Measurements from ENCODE around the gene RPL29. TPM values are rescaled to one million over a fixed set of nuclear protein-coding genes. Genes with fewer than 3 reads are reported as not detected.

Gene RPL29
- total and polyA plus RNA-seq, 2 of the 4 experiments (the other 2 are of a cell fraction), result 2,081 to 2,126 TPM

- ATAC-seq (ENCODE audit: low read depth), result no peak
- Histone ChIP-seq H3K4me1 (ENCODE audit: control insufficient read depth, insufficient read depth, low read length) (peaks cover 11% of the 10 kb centered on the region), H3K27me3 (ENCODE audit: control insufficient read depth, insufficient read depth, low read length) (no peaks in the 10 kb centered on the region), H3K4ac (ENCODE audit: low read depth, low read length) (no peak overlapping the region), H2AFZ (replicated peaks; ENCODE audit: low read length, poor library complexity) (no peak overlapping the region), H4K5ac (ENCODE audit: low read depth, low read length) (no peak overlapping the region), H3K56ac (ENCODE audit: extremely low read depth, insufficient read depth, low read length) (no peak overlapping the region), H3K9me3 (ENCODE audit: control insufficient read depth, insufficient read depth, low read length) (no peaks in the 10 kb centered on the region), H3K36me3 (ENCODE audit: control insufficient read depth, insufficient read depth, low read length) (no peaks in the 10 kb centered on the region), H4K20me1 (ENCODE audit: insufficient read depth, low read length) (no peaks in the 10 kb centered on the region), H3K23ac (ENCODE audit: low read depth, low read length) (no peak overlapping the region), H3K27ac (ENCODE audit: insufficient read depth, low read length) (no peak overlapping the region), H3K4me3 (ENCODE audit: insufficient read depth, low read depth, low read length) (no peak overlapping the region), H2AK9ac (replicated peaks; ENCODE audit: low read depth, low read length, poor library complexity) (no peak overlapping the region), H4K8ac (ENCODE audit: low read depth in 2 of 2, low read length in 2 of 2) (no peak overlapping the region), H2BK20ac (ENCODE audit: low read depth, low read length) (no peak overlapping the region), H3K14ac (replicated peaks; ENCODE audit: low read depth, low read length) (no peak overlapping the region), H4K91ac (ENCODE audit: insufficient read depth, low read depth, low read length) (no peak overlapping the region), H3K4me2 (ENCODE audit: low read depth, low read length) (no peak overlapping the region), H2BK5ac (ENCODE audit: low read depth, low read length, poor library complexity, severe bottlenecking) (no peak overlapping the region), H3K18ac (ENCODE audit: low read depth, low read length) (no peak overlapping the region), H3K9me1 (ENCODE audit: insufficient read depth, low read length) (no peaks in the 10 kb centered on the region), H3K79me1 (ENCODE audit: low read depth in 1 of 2, low read length in 2 of 2) (no peaks in the 10 kb centered on the region), H2AK5ac (ENCODE audit: low read depth, low read length) (no peak overlapping the region), H3K9ac (ENCODE audit: low read depth, low read length) (no peak overlapping the region), H2BK15ac (ENCODE audit: low read depth, low read length) (no peak overlapping the region), H2BK120ac (ENCODE audit: low read depth, low read length) (no peak overlapping the region)
- BruUV-seq (replicated peaks), result no TSS peak
- no peak for TF ChIP-seq MAFK (IDR thresholded peaks at IDR 0.05; ENCODE audit: low read depth, low read length)
- TF ChIP-seq NFE2L2 (IDR thresholded peaks at IDR 0.05; ENCODE audit: low read depth, low read length), result no peak
- TF ChIP-seq FOS (IDR thresholded peaks at IDR 0.05; ENCODE audit: low read depth, low read length), result no peak
- no peak for TF ChIP-seq USF2 (IDR thresholded peaks at IDR 0.05; ENCODE audit: low read depth, low read length)
- no peak for TF ChIP-seq MAZ (IDR thresholded peaks at IDR 0.05; ENCODE audit: borderline replicate concordance, low read depth, low read length)
- TF ChIP-seq ELK1 (IDR thresholded peaks at IDR 0.05; ENCODE audit: borderline replicate concordance, low read depth, low read length), result no peak
- no peak for TF ChIP-seq RAD21 (IDR thresholded peaks at IDR 0.05; ENCODE audit: low read length)
- no peak for TF ChIP-seq CHD1 (IDR thresholded peaks at IDR 0.05; ENCODE audit: low read depth, low read length)
- ChIA-PET CTCF (interaction anchor here (0.7 kb wide), 1 partner anchor 116 kb away, joined by 6 read pairs; no protein-coding TSS in a partner anchor), POLR2A (ENCODE audit: unreplicated experiment) (no interaction called here)
- dilution Hi-C loops (cut with HindIII; ENCODE audit: low sequenced_read_pairs, unreplicated experiment) (no loop called here), intact Hi-C loops (cut with micrococcal nuclease) (no loop called here), in situ Hi-C loops (cut with MboI; ENCODE audit: low sequenced_read_pairs) (no loop called here)
- WGBS, 2 experiments (ENCODE audit: extremely low coverage in 2 of 2, insufficient read length in 1 of 2), result no CpG with 5 or more reads among the region's 4 CpGs
- DNase-seq, result no peak
Measured at GRCh38 chr3:52007291-52007690, 11.6 kb upstream of the RPL29 start.

All from IMR-90 (cell line).